Heart left ventricle (tissue), 16 donors: ENCODE results near the gene CARD10. TPM values are rescaled to one million over a fixed set of nuclear protein-coding genes. Genes with fewer than 3 reads are reported as not detected.

Experiments
- ATAC-seq, 4 donors: fragments of 200-7000 bp; cut with Tn5 transposase; one replicate each; pipeline ENCODE4 v1.9.1; 2020 to 2022; ENCODE audit warnings: moderate library complexity in 4 of 4, mild to moderate bottlenecking in 3 of 4, moderate number of reproducible peaks in 1 of 4
- DNase-seq, 5 donors: peaks; one replicate each; pipeline ENCODE4 v3.0.0-alpha.2; 2020
- H3K27ac ChIP-seq, 12 donors: fragments of 200-600 bp; sonication (generic) in 4 of 12; one replicate each; pipeline versions ENCODE4 v1.5.0 to v1.8.0; 2016 to 2022; ENCODE audit warnings: mild to moderate bottlenecking in 2 of 12
- H3K27me3 ChIP-seq, 9 donors: fragments of 200-600 bp; sonication (generic) in 2 of 9; one replicate each; pipeline versions ENCODE4 v1.5.1 to v1.8.0; 2016 to 2022; ENCODE audit warnings: mild to moderate bottlenecking in 3 of 9
- H3K36me3 ChIP-seq, 9 donors: fragments of 200-600 bp; sonication (generic) in 2 of 9; one replicate each; pipeline versions ENCODE4 v1.5.0 to v1.8.0; 2018 to 2022; ENCODE audit warnings: mild to moderate bottlenecking in 2 of 9
- H3K4me1 ChIP-seq, 12 donors: fragments of 200-600 bp; sonication (generic) in 4 of 12; one replicate each; pipeline versions ENCODE4 v1.5.0 to v1.8.0; 2016 to 2022; ENCODE audit warnings: mild to moderate bottlenecking in 3 of 12
- H3K4me3 ChIP-seq, 12 donors: fragments of 200-600 bp; sonication (generic) in 4 of 12; one replicate each; pipeline versions ENCODE4 v1.5.0 to v1.8.0; 2017 to 2022; ENCODE audit warnings: mild to moderate bottlenecking in 9 of 12, moderate library complexity in 4 of 12
- H3K9me3 ChIP-seq, 12 donors: fragments of 200-600 bp; sonication (generic) in 4 of 12; one replicate each; pipeline versions ENCODE4 v1.5.0 to v1.8.0; 2016 to 2022; ENCODE audit warnings: mild to moderate bottlenecking in 1 of 12
- CTCF ChIP-seq, 12 donors: fragments of 200-600 bp; sonication (generic) in 4 of 12; IDR thresholded peaks; one replicate each; pipeline versions ENCODE4 v1.5.0 to v1.8.0; 2018 to 2022; ENCODE audit warnings: antibody characterized with exemption in 12 of 12, mild to moderate bottlenecking in 5 of 12
- POLR2A ChIP-seq, 2 donors: fragments of 450-650 bp; IDR thresholded peaks; one replicate each; pipeline ENCODE4 v1.6.1; 2017; ENCODE audit warnings: antibody characterized with exemption in 2 of 2, mild to moderate bottlenecking in 2 of 2, moderate library complexity in 2 of 2
- WGBS, 4 donors: extraction: QIAGEN DNeasy Blood & Tissue Kit in 2 of 4; methylation state at CpG; one replicate each; pipeline versions ENCODE4 v1.1.5 to v1.1.7; 2013 to 2018; 5-methylcytosine and 5-hydroxymethylcytosine counted together
- intact Hi-C, 10 donors: fragments of 100-400 bp; cut with DNase I; formaldehyde crosslinking; loops; one replicate each; pipeline versions ENCODE4 v1.11.1 to v1.14.2; 2022
- polyA plus RNA-seq, 2 donors: library from polyadenylated mRNA; stranded (reverse); fragments of 200-250 nt; gene quantifications; one replicate each; pipeline ENCODE4 v1.2.3, GENCODE V29; 2013
- total RNA-seq, 9 donors: library from RNA; depleted of rRNA in 2 of 9; stranded (reverse); fragments of >200 nt in 2 of 9; fragmentation: NEBNext Ultra II Directional in 3 of 9; extraction: Animal tissue kit (Norgen Biotek cat#: 25700) in 3 of 9; gene quantifications; one replicate each; pipeline versions ENCODE4 v1.1.0 to v1.2.4, GENCODE V29; 2016 to 2023
- donor health status: ischemic (EF 13 %, LVEDD 7.1; RV severe dilation, severe dysfunction).
- donor health status: healthy with polysubstance abuse.
- donor health status: DM: no; HTN: yes; CAD: no.
- donor health status: DM: no; HTN: no; CAD: no.
- donor health status: ischemic (EF 25% LVEDD 6.9; RV normal size, moderate dysfunction).
- donor health status: ischemic (EF 25% LVEDD 5.7; RV mildly dilated, moderate dysfunction).
- donor health status: healthy.
- donor health status: DM: yes; HTN: yes; CAD: no.
- donor health status: ischemic (EF 35%, LVEDD 5.7; RV mildly dilated, moderate dysfunction).
- donor health status: nonischemic (EF 11% LVEDD 7.7; RV severe dilation, severe dysfunction).
- donor health status: DM: yes; HTN: yes; CAD: no.
- donor health status: PGD.
- donor health status: ischemic (EF 29% LVEDD 5.4; RV normal size, mild dysfunction).
- donor health status: nonischemic (EF 23%, LVEDD 6.1; RV moderate dilation, normal function).

Gene CARD10
- total and polyA plus RNA-seq, 11 donors, result 5.2 to 13.9 (median 8.1) TPM

- Histone ChIP-seq H3K27ac (peak overlapping the region in 11 of 12 donors; percentile 60 to 91 (median 87)), H3K9me3 (peaks cover 0 to 4% (median 0%) of the 10 kb centered on the region in 12 donors), H3K4me3 (peak overlapping the region; percentile 42 to 93 (median 66)), H3K36me3 (peaks cover 0 to 17% (median 4%) of the 10 kb centered on the region in 9 donors), H3K4me1 (peaks cover 0 to 26% (median 16%) of the 10 kb centered on the region in 12 donors), H3K27me3 (peaks cover 0 to 32% (median 13%) of the 10 kb centered on the region in 9 donors)
- DNase-seq (peak in 1 of 5 donors; percentile 23), ATAC-seq (no peak)
- no peak for TF ChIP-seq CTCF (IDR thresholded peaks at IDR 0.05)
- no peak for TF ChIP-seq POLR2A (IDR thresholded peaks at IDR 0.05)
- WGBS, 4 donors, result 44 to 73% (median 67%) methylated on average over 14 to 15 of the region's 15 CpGs
- intact Hi-C loops, result loop anchor here in 2 of 10 donors (1.0 to 5.0 kb wide), 2 partner anchors 16 to 36 kb away; no protein-coding TSS in a partner anchor
Measured at GRCh38 chr22:37517826-37518450, 1.3 kb downstream of the CARD10 start.

DNA sequence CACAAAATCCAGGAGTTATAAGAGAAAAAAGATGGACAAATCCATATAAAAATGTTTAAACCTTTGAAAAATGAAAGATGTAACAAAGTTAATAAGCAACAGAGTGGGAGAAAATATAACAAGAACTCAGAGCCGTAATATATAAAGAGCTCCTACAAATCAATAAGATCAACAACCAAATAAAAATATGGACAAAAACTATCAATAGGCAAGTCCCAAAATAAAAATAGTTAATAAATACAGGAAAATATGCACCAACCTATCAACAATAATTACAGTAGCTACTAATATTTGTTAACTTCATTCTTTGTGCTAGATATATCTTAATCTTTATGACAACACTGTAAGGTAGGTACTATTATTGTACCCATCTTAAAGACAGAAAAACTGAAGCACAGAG, 2.8 kb downstream of the CARD10 start:
- H3K27ac ChIP-seq, result no peak overlapping the region
- H3K4me1 ChIP-seq, result peaks cover 0 to 36% (median 24%) of the 10 kb centered on the region in 12 donors
- peaks cover 0 to 17% (median 4%) of the 10 kb centered on the region in 9 donors for H3K36me3 ChIP-seq
- TF ChIP-seq CTCF (IDR thresholded peaks at IDR 0.05), result no peak
- no peak for TF ChIP-seq POLR2A (IDR thresholded peaks at IDR 0.05)
- peaks cover 0 to 32% (median 13%) of the 10 kb centered on the region in 9 donors for H3K27me3 ChIP-seq
- 89 to 98% (median 96%) methylated on average over 1 of the region's 1 CpG for WGBS, 4 donors
- DNase-seq, result no peak
- intact Hi-C loops, result loop anchor here in 1 of 10 donors (5.0 kb wide), 1 partner anchor 34 kb away; no protein-coding TSS in a partner anchor
- peaks cover 0 to 4% (median 0%) of the 10 kb centered on the region in 12 donors for H3K9me3 ChIP-seq
- ATAC-seq, result no peak
- H3K4me3 ChIP-seq, result peak overlapping the region in 3 of 12 donors; percentile 62 to 79 (median 77)

DNA sequence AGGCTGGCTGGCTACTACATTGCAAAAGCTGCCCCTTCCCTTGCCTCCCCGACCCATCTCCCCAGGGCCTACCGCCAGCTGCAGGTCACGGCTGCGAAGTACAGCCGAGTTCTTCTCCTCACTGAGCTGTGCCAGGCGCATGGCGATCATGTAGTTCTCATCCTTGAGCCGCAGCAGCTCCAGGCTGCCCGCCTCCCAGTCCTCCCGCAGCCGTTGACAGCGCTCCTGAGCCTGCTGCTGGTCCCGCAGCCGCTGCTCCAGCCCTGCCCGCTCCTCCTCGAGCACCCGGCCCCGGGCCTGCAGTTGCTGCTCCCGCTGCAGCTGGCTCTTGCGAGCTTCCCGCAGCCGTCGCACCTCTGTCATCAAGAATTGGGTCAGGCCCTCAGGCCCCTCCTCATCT, 3.3 kb downstream of the CARD10 start:
- Histone ChIP-seq H3K27ac (no peak overlapping the region), H3K4me3 (peak overlapping the region in 1 of 12 donors; percentile 19), H3K4me1 (peaks cover 0 to 35% (median 23%) of the 10 kb centered on the region in 12 donors), H3K27me3 (peaks cover 0 to 32% (median 13%) of the 10 kb centered on the region in 9 donors), H3K9me3 (peaks cover 0 to 4% (median 0%) of the 10 kb centered on the region in 12 donors), H3K36me3 (peaks cover 0 to 17% (median 4%) of the 10 kb centered on the region in 9 donors)
- 79 to 91% (median 86%) methylated on average over 18 to 23 of the region's 23 CpGs for WGBS, 4 donors
- no peak for TF ChIP-seq CTCF (IDR thresholded peaks at IDR 0.05)
- TF ChIP-seq POLR2A (IDR thresholded peaks at IDR 0.05), result no peak
- ATAC-seq (no peak), DNase-seq (peak in 1 of 5 donors; percentile 24)
- intact Hi-C loops, result loop anchor here in 1 of 10 donors (5.0 kb wide), 1 partner anchor 34 kb away; no protein-coding TSS in a partner anchor

- Histone ChIP-seq H3K9me3 (peaks cover 0 to 4% (median 0%) of the 10 kb centered on the region in 12 donors), H3K4me1 (peaks cover 0 to 41% (median 20%) of the 10 kb centered on the region in 12 donors), H3K4me3 (no peak overlapping the region), H3K27ac (no peak overlapping the region), H3K27me3 (peaks cover 0 to 21% (median 10%) of the 10 kb centered on the region in 9 donors), H3K36me3 (peaks cover 0 to 17% (median 4%) of the 10 kb centered on the region in 9 donors)
- whole genome bisulfite sequencing, 4 donors, result 79 to 82% (median 81%) methylated on average over 13 to 15 of the region's 15 CpGs
- no peak for ATAC-seq
- peak in 2 of 5 donors; percentile 5 to 21 for DNase-seq
- intact Hi-C loops, result loop anchor here in 1 of 10 donors (5.0 kb wide), 1 partner anchor 32 kb away; no protein-coding TSS in a partner anchor
- TF ChIP-seq CTCF (IDR thresholded peaks at IDR 0.05) (no peak), POLR2A (IDR thresholded peaks at IDR 0.05) (no peak)
Measured at GRCh38 chr22:37514526-37515051, 4.6 kb downstream of the CARD10 start.
